ENCODE results near the gene FYTTD1. TPM values are rescaled to one million over a fixed set of nuclear protein-coding genes. Genes with fewer than 3 reads are reported as not detected.

The FYTTD1 gene
- total RNA-seq, 1 donor from 2014 or later: 44.0 TPM

DNA sequence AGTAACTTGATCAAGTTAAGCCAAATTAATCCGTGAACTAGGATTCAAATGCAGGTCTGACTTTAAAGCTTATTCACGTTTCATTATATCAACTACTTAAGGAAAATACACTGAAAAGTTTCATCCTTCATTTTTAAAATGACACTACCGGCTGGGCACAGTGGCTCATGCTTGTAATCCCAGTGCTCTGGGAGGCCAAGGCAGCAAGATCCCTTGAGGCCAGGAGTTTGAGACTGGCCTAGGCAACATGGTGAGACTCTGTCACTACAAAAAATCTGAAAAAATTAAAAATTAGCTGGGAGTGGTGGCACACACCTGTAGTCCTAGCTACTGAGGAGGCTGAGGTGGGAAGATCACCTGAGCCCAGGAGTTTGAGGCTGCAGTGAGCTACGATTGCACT is 16.6 kb upstream of the FYTTD1 start:
- H3K9me3 ChIP-seq: no peaks in the 10 kb centered on the region
- no peaks in the 10 kb centered on the region for H3K36me3 ChIP-seq
- H3K4me3 ChIP-seq: no peak overlapping the region
- TF ChIP-seq POLR2AphosphoS5 (IDR thresholded peaks at IDR 0.05; ENCODE audit: insufficient read depth in 1 of 2, low read depth in 1 of 2) (no peak), POLR2A (IDR thresholded peaks at IDR 0.05) (no peak)
- TF ChIP-seq, protein P1, sequence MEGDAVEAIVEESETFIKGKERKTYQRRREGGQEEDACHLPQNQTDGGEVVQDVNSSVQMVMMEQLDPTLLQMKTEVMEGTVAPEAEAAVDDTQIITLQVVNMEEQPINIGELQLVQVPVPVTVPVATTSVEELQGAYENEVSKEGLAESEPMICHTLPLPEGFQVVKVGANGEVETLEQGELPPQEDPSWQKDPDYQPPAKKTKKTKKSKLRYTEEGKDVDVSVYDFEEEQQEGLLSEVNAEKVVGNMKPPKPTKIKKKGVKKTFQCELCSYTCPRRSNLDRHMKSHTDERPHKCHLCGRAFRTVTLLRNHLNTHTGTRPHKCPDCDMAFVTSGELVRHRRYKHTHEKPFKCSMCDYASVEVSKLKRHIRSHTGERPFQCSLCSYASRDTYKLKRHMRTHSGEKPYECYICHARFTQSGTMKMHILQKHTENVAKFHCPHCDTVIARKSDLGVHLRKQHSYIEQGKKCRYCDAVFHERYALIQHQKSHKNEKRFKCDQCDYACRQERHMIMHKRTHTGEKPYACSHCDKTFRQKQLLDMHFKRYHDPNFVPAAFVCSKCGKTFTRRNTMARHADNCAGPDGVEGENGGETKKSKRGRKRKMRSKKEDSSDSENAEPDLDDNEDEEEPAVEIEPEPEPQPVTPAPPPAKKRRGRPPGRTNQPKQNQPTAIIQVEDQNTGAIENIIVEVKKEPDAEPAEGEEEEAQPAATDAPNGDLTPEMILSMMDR (IDR thresholded peaks at IDR 0.05): no peak
- intact Hi-C loops (cut with DNase I): no loop called here
- no peak for DNase-seq (ENCODE audit: extremely low spot score in 2 of 2)
- H3K27ac ChIP-seq: no peak overlapping the region
- peaks cover 26% of the 10 kb centered on the region for H3K4me1 ChIP-seq
- H3K27me3 ChIP-seq: no peaks in the 10 kb centered on the region

DNA sequence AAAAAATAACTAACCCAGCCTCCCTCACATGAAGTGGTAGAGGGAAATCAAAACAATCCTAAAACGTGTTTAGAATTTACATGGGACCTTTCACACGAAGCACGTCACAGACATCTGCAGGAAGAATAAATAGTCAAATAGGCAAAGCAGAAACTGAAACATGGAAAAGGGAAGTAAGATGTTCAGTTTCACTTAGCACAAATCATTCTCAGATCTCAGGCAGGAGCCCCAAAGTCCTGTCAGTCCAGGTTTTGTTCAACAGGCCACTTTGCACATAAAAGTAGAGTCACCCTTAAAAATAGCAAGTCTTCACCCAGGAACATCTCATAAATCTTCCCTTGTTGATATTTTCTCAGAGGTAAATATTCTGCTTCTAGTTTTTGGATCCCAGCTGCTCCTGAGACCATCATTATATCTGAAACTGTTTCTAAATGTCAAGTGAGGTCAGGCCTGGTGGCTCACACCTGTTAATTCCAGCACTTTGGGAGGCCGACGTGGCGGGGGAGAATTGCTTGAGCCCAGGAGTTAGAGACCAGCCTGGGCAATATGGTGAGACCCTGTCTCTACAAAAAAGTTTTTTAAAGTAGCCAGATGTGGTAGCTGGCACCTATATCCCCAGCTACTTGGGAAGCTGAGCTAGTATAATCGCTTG is 14.9 kb upstream of the FYTTD1 start:
- H3K4me3 ChIP-seq: no peak overlapping the region
- H3K27me3 ChIP-seq: no peaks in the 10 kb centered on the region
- TF ChIP-seq, protein P1 (IDR thresholded peaks at IDR 0.05): no peak
- no peaks in the 10 kb centered on the region for H3K9me3 ChIP-seq
- no peak for DNase-seq (ENCODE audit: extremely low spot score in 2 of 2)
- intact Hi-C loops (cut with DNase I): no loop called here
- no peaks in the 10 kb centered on the region for H3K36me3 ChIP-seq
- H3K4me1 ChIP-seq: peaks cover 26% of the 10 kb centered on the region
- H3K27ac ChIP-seq: no peak overlapping the region

DNA sequence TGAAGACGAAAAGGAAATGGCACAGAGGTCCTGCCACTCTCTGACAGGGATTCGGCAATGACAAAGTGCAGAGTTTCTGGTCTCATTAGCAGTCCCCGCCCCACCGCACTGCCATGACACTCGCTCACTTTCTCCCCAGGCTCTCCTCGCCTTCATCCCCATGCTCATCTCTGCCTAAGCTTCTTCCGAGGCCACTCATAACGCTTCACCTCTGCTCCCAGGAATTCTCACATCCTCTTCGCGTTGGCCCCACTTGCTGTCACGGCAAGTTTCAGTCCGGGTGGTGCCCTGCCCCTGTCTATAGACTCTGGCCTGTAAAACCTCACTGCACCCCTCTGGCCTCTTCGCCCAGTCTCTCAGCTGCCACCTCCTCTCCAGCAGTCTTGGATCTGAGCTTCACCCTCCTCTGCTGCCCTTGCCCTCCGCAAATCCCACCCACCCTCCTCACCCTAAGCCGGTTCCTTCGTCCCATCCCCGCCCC is 13.6 kb upstream of the FYTTD1 start:
- no peaks in the 10 kb centered on the region for H3K27me3 ChIP-seq
- peak overlapping the region; percentile 86 for H3K27ac ChIP-seq
- peak overlapping the region; percentile 94 to 97 for H3K4me3 ChIP-seq
- no peaks in the 10 kb centered on the region for H3K36me3 ChIP-seq
- intact Hi-C loops (cut with DNase I): no loop called here
- no peaks in the 10 kb centered on the region for H3K9me3 ChIP-seq
- peaks cover 22% of the 10 kb centered on the region for H3K4me1 ChIP-seq
- no peak for TF ChIP-seq POLR2A (IDR thresholded peaks at IDR 0.05)
- TF ChIP-seq, protein P1 (IDR thresholded peaks at IDR 0.05): no peak
- no peak for TF ChIP-seq POLR2AphosphoS5 (IDR thresholded peaks at IDR 0.05; ENCODE audit: insufficient read depth in 1 of 2, low read depth in 1 of 2)
- DNase-seq (ENCODE audit: extremely low spot score in 2 of 2): no peak

DNA sequence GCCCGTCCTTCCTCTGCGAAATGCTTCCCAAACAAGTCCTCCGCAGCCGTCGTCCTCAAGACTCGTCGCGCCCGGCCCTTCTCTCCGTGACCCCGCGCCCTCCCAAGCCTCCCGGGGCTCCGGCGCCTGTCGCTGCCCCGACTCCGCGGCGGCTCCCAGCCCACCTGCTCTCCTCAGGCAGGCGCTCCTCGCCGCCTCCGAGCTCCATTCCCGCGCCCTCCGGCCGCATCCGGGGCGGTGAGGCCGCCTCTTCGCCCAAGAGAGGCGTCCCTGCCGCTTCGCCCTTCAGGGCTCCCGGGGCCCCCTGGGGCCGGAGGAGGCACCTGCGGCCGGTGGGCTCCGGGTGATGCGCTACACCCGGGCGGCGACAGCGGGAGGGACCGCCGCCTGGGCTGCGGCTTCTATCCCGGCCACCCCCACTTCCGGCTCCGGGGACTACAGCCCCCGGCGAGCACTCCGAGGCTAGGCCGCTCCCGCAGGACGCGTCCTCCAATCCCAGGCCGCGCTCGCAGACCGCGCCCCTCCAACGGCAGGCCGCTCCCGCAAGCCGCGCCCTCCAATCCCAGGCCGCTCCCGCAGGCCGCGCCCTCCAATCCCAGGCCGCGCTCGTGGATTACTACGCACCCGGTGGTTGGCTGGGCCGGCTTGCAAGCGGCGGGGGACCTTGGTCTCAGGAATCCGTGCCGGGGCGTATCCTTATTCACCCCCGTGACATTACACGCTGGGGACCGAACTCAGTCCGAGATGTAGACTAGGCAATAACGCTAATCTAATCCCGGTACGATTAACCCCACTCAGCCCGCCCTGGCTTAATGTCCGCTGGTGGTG is 13.0 kb upstream of the FYTTD1 start, which contains the start of gene RUBCN:
TSS of gene RUBCN (minus strand) at position 414 of the 828 bp plus-strand sequence. CDS start at position 229, 185 bp downstream.
- intact Hi-C loops (cut with DNase I): no loop called here
- Histone ChIP-seq H3K27ac (peak within 1 kb of the TSS; percentile 86), H3K4me1 (peaks cover 22% of the 10 kb centered on the region), H3K27me3 (no peaks in the 10 kb centered on the region), H3K4me3 (peak within 1 kb of the TSS; percentile 94 to 97), H3K9me3 (no peaks in the 10 kb centered on the region), H3K36me3 (no peaks in the 10 kb centered on the region)
- TF ChIP-seq, protein P1 (IDR thresholded peaks at IDR 0.05): peak in 1 of 3 experiments; percentile 19
- TF ChIP-seq POLR2AphosphoS5 (IDR thresholded peaks at IDR 0.05; ENCODE audit: insufficient read depth in 1 of 2, low read depth in 1 of 2) (peak; percentile 63 to 85), POLR2A (IDR thresholded peaks at IDR 0.05) (peak in 1 of 2 donors; percentile 60)
- DNase-seq (ENCODE audit: extremely low spot score in 2 of 2): peak in 1 of 2 donors; percentile 96

DNA sequence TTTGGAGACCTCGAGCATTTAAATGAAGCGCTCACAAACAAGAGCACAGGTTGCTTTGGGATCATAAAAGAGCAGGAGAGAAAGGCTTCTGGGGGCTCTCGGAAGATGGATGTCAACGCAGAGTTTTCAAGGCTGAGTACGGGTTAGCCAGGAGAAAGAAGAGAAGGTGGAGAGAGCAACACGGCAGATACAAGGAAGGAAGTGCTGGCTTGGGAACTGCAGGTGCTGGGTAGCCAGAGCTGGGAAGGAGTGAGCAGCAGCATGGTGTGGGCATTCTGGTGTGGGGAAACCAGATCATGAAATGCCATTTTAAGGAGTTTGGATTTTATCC is 12.4 kb upstream of the FYTTD1 start:
- Histone ChIP-seq H3K27me3 (no peaks in the 10 kb centered on the region), H3K27ac (peak overlapping the region; percentile 86), H3K9me3 (no peaks in the 10 kb centered on the region), H3K36me3 (no peaks in the 10 kb centered on the region), H3K4me1 (peaks cover 22% of the 10 kb centered on the region), H3K4me3 (peak overlapping the region; percentile 94 to 97)
- TF ChIP-seq POLR2A (IDR thresholded peaks at IDR 0.05) (no peak), POLR2AphosphoS5 (IDR thresholded peaks at IDR 0.05; ENCODE audit: insufficient read depth in 1 of 2, low read depth in 1 of 2) (no peak)
- TF ChIP-seq, protein P1 (IDR thresholded peaks at IDR 0.05): no peak
- intact Hi-C loops (cut with DNase I): no loop called here
- no peak for DNase-seq (ENCODE audit: extremely low spot score in 2 of 2)
